Aorta (tissue), 5 donors: ENCODE measurements around the gene MAP3K4. TPM values are rescaled to one million over a fixed set of nuclear protein-coding genes. Genes with fewer than 3 reads are reported as not detected.

Experiments
- ATAC-seq: fragments of 200-7000 bp; cut with Tn5 transposase; one replicate; pipeline ENCODE4 v1.9.1; 2022; ENCODE audit warnings: moderate library complexity; ENCODE audit not compliant: low FRiP score
- DNase-seq, 2 donors: peaks; one replicate each; pipeline ENCODE4 v3.0.0-alpha.2; 2020
- H3K27ac ChIP-seq, 2 donors: one replicate each; pipeline ENCODE4 v1.5.1; 2013; ENCODE audit warnings: low read length in 2 of 2, mild to moderate bottlenecking in 2 of 2, moderate library complexity in 2 of 2, control low read depth in 1 of 2, inconsistent platforms in 1 of 2, low read depth in 1 of 2
- H3K27me3 ChIP-seq, 2 donors: one replicate each; pipeline ENCODE4 v1.6.1; 2013; ENCODE audit warnings: control low read depth in 1 of 2, low read length in 1 of 2, mild to moderate bottlenecking in 1 of 2, moderate library complexity in 1 of 2; ENCODE audit not compliant: insufficient read depth in 2 of 2, control insufficient read depth in 1 of 2
- H3K36me3 ChIP-seq, 2 donors: one replicate each; pipeline ENCODE4 v1.6.1; 2013; ENCODE audit warnings: control low read depth in 1 of 2, low read length in 1 of 2, mild to moderate bottlenecking in 1 of 2; ENCODE audit not compliant: insufficient read depth in 2 of 2, control insufficient read depth in 1 of 2
- H3K4me1 ChIP-seq, 2 donors: one replicate each; pipeline ENCODE4 v1.6.1; 2013; ENCODE audit warnings: low read length in 2 of 2, control low read depth in 1 of 2, mild to moderate bottlenecking in 1 of 2, moderate library complexity in 1 of 2; ENCODE audit not compliant: insufficient read depth in 2 of 2, control insufficient read depth in 1 of 2
- H3K4me3 ChIP-seq, 2 donors: one replicate each; pipeline ENCODE4 v1.5.1; 2013; ENCODE audit warnings: low read length in 2 of 2, control low read depth in 1 of 2, mild to moderate bottlenecking in 1 of 2
- H3K9me3 ChIP-seq: one replicate; pipeline ENCODE4 v1.6.1; 2013; ENCODE audit warnings: mild to moderate bottlenecking, low read length; ENCODE audit not compliant: control insufficient read depth
- WGBS, 2 donors: extraction: QIAGEN DNeasy Blood & Tissue Kit; methylation state at CpG; one replicate each; pipeline ENCODE4 v1.1.7; 2013; 5-methylcytosine and 5-hydroxymethylcytosine counted together
- intact Hi-C, 2 donors: fragments of 100-400 bp; cut with DNase I; formaldehyde crosslinking; loops; one replicate each; pipeline versions ENCODE4 v1.14.2 to v1.15.0; 2022
- polyA plus RNA-seq, 2 donors: library from polyadenylated mRNA; stranded (reverse); fragments of 200-250 nt; gene quantifications; one replicate each; pipeline ENCODE4 v1.2.3, GENCODE V29; 2013
- total RNA-seq, 2 donors: library from RNA; stranded (reverse); fragmentation: NEBNext Ultra II Directional; extraction: Animal tissue kit (Norgen Biotek cat#: 25700); gene quantifications; one replicate each; pipeline ENCODE4 v1.2.1, GENCODE V29; 2021
- donor health status: healthy with polysubstance abuse.
- donor health status: Bipolar disorder and iron deficiency.
- donor health status: DM: no; HTN: no; CAD: no.
- donor health status: DM: no; HTN: no; CAD: no.
- donor health status: DM: yes; HTN: yes; CAD: no.

MAP3K4 gene
- total and polyA plus RNA-seq, 4 donors, result 5.3 to 63.7 (median 32.8) TPM

GRCh38 chr6:161105408-161105807 lies 113.8 kb downstream of the MAP3K4 start:
- no peak for DNase-seq
- no peaks in the 10 kb centered on the region for H3K27me3 ChIP-seq
- 99 to 100% methylated on average over 2 of the region's 2 CpGs for WGBS, 2 donors
- intact Hi-C loops, result loop anchor here in 1 of 2 donors (5.0 kb wide), 1 partner anchor 267 kb away; no protein-coding TSS in a partner anchor
- H3K4me1 ChIP-seq, result no peaks in the 10 kb centered on the region
- H3K4me3 ChIP-seq, result no peak overlapping the region
- H3K27ac ChIP-seq, result no peak overlapping the region
- H3K9me3 ChIP-seq, result no peaks in the 10 kb centered on the region
- no peak for ATAC-seq
- peaks cover 4 to 10% of the 10 kb centered on the region in 2 donors for H3K36me3 ChIP-seq

GRCh38 chr6:161107779-161108730 lies 116.5 kb downstream of the MAP3K4 start:
- Histone ChIP-seq H3K9me3 (no peaks in the 10 kb centered on the region), H3K27me3 (no peaks in the 10 kb centered on the region), H3K27ac (no peak overlapping the region), H3K36me3 (peaks cover 7 to 22% of the 10 kb centered on the region in 2 donors), H3K4me1 (no peaks in the 10 kb centered on the region), H3K4me3 (no peak overlapping the region)
- intact Hi-C loops, result loop anchor here in 1 of 2 donors (5.0 kb wide), 1 partner anchor 264 kb away; no protein-coding TSS in a partner anchor
- no peak for DNase-seq
- 94 to 95% methylated on average over 23 of the region's 23 CpGs for WGBS, 2 donors
- no peak for ATAC-seq

GRCh38 chr6:161108916-161109315 lies 117.3 kb downstream of the MAP3K4 start:
- 90 to 91% methylated on average over 5 of the region's 5 CpGs for WGBS, 2 donors
- DNase-seq (no peak), ATAC-seq (no peak)
- Histone ChIP-seq H3K9me3 (no peaks in the 10 kb centered on the region), H3K4me1 (no peaks in the 10 kb centered on the region), H3K27ac (no peak overlapping the region), H3K27me3 (no peaks in the 10 kb centered on the region), H3K4me3 (no peak overlapping the region), H3K36me3 (peaks cover 8 to 19% of the 10 kb centered on the region in 2 donors)
- intact Hi-C loops, result loop anchor here in 1 of 2 donors (5.0 kb wide), 1 partner anchor 263 kb away; no protein-coding TSS in a partner anchor

GRCh38 chr6:161109366-161109765 lies 117.8 kb downstream of the MAP3K4 start:
- DNase-seq (no peak), ATAC-seq (no peak)
- intact Hi-C loops, result loop anchor here in 1 of 2 donors (5.0 kb wide), 1 partner anchor 263 kb away; no protein-coding TSS in a partner anchor
- WGBS, 2 donors, result 78 to 80% methylated on average over 4 of the region's 4 CpGs
- no peaks in the 10 kb centered on the region for H3K27me3 ChIP-seq
- peaks cover 8 to 19% of the 10 kb centered on the region in 2 donors for H3K36me3 ChIP-seq
- no peak overlapping the region for H3K27ac ChIP-seq
- no peak overlapping the region for H3K4me3 ChIP-seq
- no peaks in the 10 kb centered on the region for H3K4me1 ChIP-seq
- H3K9me3 ChIP-seq, result no peaks in the 10 kb centered on the region

- Histone ChIP-seq H3K27ac (no peak overlapping the region), H3K36me3 (peaks cover 8 to 19% of the 10 kb centered on the region in 2 donors), H3K4me1 (no peaks in the 10 kb centered on the region), H3K27me3 (no peaks in the 10 kb centered on the region), H3K4me3 (no peak overlapping the region), H3K9me3 (no peaks in the 10 kb centered on the region)
- 74 to 80% methylated on average over 14 of the region's 14 CpGs for WGBS, 2 donors
- intact Hi-C loops, result no loop called here
- ATAC-seq (no peak), DNase-seq (no peak)
Measured at GRCh38 chr6:161110028-161110779, 118.6 kb downstream of the MAP3K4 start.

- intact Hi-C loops, result no loop called here
- Histone ChIP-seq H3K36me3 (peaks cover 14 to 19% of the 10 kb centered on the region in 2 donors), H3K27ac (no peak overlapping the region), H3K27me3 (no peaks in the 10 kb centered on the region), H3K9me3 (no peaks in the 10 kb centered on the region), H3K4me3 (no peak overlapping the region), H3K4me1 (no peaks in the 10 kb centered on the region)
- 87 to 89% methylated on average over 4 of the region's 4 CpGs for WGBS, 2 donors
- no peak for DNase-seq
- no peak for ATAC-seq
Measured at GRCh38 chr6:161111261-161111660, 119.7 kb downstream of the MAP3K4 start.

- 86 to 92% methylated on average over 3 of the region's 3 CpGs for WGBS, 2 donors
- H3K27ac ChIP-seq, result no peak overlapping the region
- H3K9me3 ChIP-seq, result no peaks in the 10 kb centered on the region
- DNase-seq, result no peak
- H3K27me3 ChIP-seq, result no peaks in the 10 kb centered on the region
- H3K4me3 ChIP-seq, result no peak overlapping the region
- H3K4me1 ChIP-seq, result no peaks in the 10 kb centered on the region
- intact Hi-C loops, result no loop called here
- no peak for ATAC-seq
- H3K36me3 ChIP-seq, result peaks cover 9 to 19% of the 10 kb centered on the region in 2 donors
Measured at GRCh38 chr6:161115468-161115867, 123.9 kb downstream of the MAP3K4 start.

GRCh38 chr6:161116554-161116953 lies 125.0 kb downstream of the MAP3K4 start:
- no peak overlapping the region for H3K27ac ChIP-seq

More at GRCh38 chr6:161116554-161116953, 125.0 kb downstream of the MAP3K4 start:
- Histone ChIP-seq H3K9me3 (no peaks in the 10 kb centered on the region), H3K36me3 (peaks cover 7 to 11% of the 10 kb centered on the region in 2 donors), H3K4me1 (no peaks in the 10 kb centered on the region), H3K27me3 (no peaks in the 10 kb centered on the region), H3K4me3 (no peak overlapping the region)
- ATAC-seq, result no peak
- intact Hi-C loops, result no loop called here
- no peak for DNase-seq
- WGBS, 2 donors, result 96 to 97% methylated on average over 4 of the region's 4 CpGs
